CD4-positive, alpha-beta T cell treated with Interleukin-17A for 4 hours (primary cell): Measurements from ENCODE around the gene SHROOM1.

Experiments used
- DNase-seq: peaks from one replicate; pipeline ENCODE4 v3.0.0-alpha.2; 2020; ENCODE audit warnings: mixed read lengths

SHROOM1 gene

DNA sequence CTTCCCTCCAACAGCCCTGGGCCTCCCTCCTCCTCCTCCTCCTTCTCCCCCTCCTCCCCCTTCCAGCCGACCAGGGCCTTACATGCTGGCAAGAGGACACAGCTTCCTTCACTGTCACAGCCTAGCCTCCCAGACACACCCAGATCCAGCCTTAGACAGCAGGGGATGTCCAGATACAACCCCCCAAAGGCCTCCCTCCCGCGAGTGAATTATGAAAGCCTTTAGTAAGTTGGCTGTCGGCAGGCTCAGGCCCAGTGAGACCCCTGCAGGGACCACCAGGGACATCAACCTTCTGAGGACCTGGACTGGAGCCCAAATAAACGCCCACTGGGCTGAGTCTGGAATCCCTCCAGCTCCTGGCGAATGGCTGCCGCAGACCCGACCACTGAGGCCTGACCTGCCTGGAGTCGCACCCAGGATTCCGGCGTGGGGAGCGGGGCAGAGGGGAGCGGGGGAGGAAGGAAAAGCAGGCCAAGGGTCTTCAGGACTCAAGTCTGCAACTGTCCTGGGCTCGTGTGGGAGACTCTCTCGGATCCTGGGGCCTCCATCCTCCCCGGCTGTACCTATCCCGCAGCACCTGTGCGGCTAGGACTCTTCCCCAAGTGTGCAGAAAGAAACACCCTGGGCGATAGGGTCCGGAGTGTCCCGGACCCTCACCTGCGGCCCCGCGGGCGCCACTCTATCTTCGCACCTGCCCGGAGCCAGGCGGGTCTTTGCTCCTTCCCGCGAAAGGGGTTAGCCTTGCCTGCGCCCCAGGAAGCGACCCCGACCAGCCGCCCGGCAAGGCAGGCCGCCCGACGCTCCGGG lies 54.1 kb downstream of the SHROOM1 start:
- peak; percentile 13 for DNase-seq

DNA sequence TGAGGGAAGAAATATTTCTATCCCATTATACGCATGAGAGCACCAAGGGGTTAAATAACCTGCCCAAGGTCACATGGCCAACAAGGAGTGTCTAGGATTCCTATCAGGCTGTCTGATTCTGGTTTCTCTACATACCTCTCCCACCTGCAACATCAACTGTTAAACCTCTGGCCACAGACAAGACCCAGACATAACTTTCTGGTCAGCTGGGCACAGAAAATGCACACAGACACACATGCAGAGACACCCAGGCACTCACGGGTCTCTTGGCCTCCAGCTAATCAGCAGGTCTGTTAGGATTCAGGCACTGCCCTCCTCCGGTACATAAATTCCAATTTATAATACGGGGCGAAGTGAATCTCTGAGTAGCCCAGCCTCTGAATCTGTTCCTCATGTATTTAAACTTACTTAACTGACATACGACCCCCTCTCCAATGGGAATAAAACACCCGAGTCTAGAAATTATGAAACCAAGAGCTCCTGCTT lies 54.9 kb downstream of the SHROOM1 start:
- no peak for DNase-seq

DNA sequence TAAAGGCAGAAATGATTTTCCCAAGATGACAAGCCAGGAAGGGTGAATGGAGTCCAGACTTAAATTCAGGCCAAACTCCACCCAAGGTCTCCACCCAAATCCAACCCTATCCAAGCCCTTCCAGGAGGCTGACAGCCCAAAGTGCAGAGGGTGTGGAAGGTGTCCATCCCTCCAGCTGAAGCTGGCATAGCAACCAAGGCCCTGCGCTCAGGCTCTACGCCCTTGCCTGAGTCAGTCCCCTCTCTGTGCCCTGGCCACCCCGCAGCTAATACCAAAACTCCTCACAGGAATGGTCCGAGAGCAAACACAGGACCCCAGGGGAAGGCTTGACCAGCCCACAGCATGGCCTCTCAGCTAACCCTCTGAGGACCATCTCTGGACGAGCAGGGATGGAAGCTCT lies 55.6 kb downstream of the SHROOM1 start:
- no peak for DNase-seq

DNA sequence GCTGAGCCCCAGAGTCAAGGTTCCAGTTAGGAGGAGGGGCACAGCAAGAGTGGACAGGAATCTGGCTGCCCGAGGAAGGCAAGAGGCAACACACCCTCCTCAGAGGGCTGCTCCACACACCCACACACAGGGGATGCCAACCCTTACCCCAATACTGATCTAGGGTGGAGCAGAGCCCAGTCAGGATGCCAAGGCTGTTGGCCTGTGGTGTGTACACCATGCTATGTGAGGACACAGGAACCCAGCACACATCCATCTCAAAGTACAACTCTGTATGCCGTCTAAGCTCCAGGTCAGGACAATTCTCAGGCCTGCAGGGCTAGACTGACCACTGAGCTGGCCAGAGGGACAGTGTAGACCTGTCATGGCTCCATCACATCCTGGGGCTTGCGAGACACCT lies 56.0 kb downstream of the SHROOM1 start:
- no peak for DNase-seq

DNA sequence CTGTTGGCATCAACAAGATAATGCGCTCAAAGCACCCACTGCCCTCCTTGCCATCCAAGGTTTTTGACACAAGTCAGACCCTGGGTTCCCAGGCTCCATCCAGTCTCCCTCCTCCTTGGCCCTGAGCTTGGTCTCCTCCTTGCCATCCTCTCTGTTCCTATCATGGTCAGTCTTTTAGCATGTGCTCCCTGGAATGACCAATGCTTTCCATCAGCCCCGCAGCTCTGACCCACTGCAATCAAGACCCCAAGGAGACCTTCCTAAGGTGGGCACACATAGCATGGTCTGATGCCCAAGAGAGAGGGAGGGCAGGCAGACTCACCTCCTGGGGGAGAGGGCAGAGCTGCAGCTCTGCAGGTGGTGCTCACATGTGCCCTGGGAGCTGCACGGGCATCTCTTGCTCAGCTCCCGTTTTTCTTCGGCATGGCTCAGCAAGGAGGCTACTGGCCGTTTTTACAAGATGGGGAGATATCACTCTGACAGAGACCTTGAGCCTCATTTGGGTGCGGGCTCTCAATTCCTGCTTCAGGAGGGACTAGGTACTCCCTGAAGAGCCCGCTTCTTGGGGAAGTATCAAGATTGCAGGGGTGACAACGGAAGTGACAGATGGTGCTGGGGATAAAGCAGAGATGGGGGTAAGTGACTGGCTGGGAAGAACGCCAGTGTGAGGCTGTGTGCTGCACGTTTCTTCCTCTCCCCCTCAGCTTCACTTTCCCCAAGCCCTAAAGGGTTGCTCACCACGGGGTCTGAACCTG lies 56.7 kb downstream of the SHROOM1 start:
- DNase-seq = no peak

DNA sequence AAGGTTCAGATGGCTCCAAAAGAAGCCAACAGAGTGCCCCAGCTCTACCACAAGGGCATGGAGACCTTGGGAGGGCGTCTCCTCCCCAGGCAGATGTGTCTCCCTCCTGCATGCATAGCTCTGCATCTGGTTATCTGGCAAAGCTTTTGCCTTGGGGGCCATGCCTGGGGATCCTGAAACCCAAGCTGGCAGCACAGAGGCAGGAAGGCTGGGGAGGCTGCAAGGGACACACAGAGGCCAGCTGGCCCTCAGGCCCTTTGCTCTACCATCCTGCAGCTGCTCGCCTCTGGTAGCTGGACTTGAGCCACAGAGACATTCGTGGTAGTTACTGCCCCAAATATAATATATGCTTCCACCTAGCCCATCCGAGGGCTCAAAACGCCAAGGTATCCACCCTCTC lies 57.3 kb downstream of the SHROOM1 start:
- no peak for DNase-seq

DNA sequence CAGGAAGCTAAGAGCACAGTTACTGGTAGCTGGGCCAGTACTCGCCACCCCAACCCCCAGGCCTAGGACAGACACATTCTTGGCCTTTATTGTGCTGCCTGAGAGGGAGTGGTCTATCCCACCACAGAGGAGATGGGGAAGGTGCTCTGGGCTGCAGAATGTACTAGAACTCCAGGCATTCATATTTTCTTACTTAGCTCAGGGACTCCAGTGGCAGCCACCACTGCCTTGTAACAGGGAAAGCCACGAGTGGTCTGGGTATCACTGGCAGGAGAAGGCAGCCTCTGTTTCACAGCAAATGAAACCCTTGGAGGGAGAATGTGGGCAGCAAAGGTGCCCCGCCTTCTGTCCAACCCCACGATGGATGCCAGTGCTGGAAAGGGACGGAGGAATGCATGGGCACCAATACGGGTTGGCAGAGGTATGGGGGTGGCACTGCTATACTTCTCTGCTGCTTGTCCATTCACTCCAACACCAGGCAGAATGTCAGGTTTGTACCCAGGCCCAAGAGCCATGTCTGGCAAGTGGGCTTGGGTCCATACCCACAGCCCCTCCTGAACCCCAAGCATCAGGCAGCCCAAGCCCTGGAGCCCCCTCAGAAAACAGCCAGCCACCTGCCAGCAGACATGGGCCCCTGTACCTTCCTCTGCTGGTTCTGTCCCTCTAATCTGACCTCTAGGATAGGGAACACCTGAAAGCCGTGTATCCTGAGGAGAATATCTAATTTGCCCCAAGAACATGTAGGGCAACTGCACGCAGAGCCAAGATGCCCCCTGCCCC lies 58.0 kb downstream of the SHROOM1 start:
- DNase-seq = no peak
